ENCODE data around the gene KLHL9.

DNA sequence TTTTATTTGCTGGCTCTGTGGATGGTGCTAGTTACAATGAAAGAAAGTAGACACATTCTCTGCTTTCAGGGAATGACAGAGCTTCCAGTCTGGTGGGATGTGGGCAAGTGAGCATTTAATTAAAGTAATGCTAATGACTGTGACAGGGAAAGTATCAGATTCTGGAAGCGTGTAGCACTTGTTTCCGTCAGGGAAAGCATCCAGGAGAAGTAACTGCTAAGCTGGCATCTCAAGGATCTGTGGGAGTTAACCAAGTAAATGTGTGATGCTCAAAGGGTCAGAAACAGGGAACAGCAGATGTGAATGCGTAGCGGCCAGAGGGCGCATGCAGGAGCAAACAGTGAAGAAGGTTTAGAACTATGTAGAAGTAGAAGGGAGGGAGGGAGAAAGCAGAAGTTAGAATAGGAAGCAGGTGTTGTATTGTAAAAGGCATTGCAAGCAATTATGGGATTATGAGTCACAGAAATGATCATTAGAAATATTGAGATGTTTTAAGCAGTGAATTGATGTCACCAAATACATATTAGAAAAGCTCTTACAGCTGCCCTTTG lies 12.2 kb downstream of the KLHL9 start:
- TF ChIP-seq CTCF (conservative IDR thresholded peaks at IDR 0.05 in 1 of 2, IDR thresholded peaks at IDR 0.05 in 1 of 2; ENCODE audit: low read depth in 1 of 2, low read length in 2 of 2) (no peak), EZH2 (IDR thresholded peaks at IDR 0.05; ENCODE audit: low read length, missing control alignments) (no peak)
